ENCODE data around the gene CASP7.

Gene CASP7

GRCh38 chr10:113709221-113709838 lies 29.6 kb downstream of the CASP7 start:
- Histone ChIP-seq H3K27me3 (ENCODE audit: control insufficient read depth, insufficient read depth, low read length, poor library complexity, severe bottlenecking) (no peaks in the 10 kb centered on the region), H3K27ac (ENCODE audit: insufficient read depth, low read depth, low read length, poor library complexity, severe bottlenecking) (peak overlapping the region; percentile 6), H3K9me3 (ENCODE audit: control insufficient read depth, low read length) (no peaks in the 10 kb centered on the region), H3K4me3 (ENCODE audit: insufficient read depth, low read depth, low read length) (no peak overlapping the region), H3K4me1 (ENCODE audit: control insufficient read depth, insufficient read depth, low read length) (peaks cover 30% of the 10 kb centered on the region), H3K36me3 (ENCODE audit: control insufficient read depth, insufficient read depth, low read length) (no peaks in the 10 kb centered on the region)
- 48 to 51% methylated on average over 8 of the region's 8 CpGs for WGBS, 2 experiments

- H3K27ac ChIP-seq (ENCODE audit: insufficient read depth, low read depth, low read length, poor library complexity, severe bottlenecking): peak overlapping the region; percentile 55
- H3K4me3 ChIP-seq (ENCODE audit: insufficient read depth, low read depth, low read length): no peak overlapping the region
- no peaks in the 10 kb centered on the region for H3K27me3 ChIP-seq (ENCODE audit: control insufficient read depth, insufficient read depth, low read length, poor library complexity, severe bottlenecking)
- no peaks in the 10 kb centered on the region for H3K9me3 ChIP-seq (ENCODE audit: control insufficient read depth, low read length)
- H3K36me3 ChIP-seq (ENCODE audit: control insufficient read depth, insufficient read depth, low read length): no peaks in the 10 kb centered on the region
- peaks cover 26% of the 10 kb centered on the region for H3K4me1 ChIP-seq (ENCODE audit: control insufficient read depth, insufficient read depth, low read length)
- WGBS, 2 experiments: 66 to 68% methylated on average over 2 of the region's 2 CpGs
Observed at GRCh38 chr10:113711142-113711541, 31.4 kb downstream of the CASP7 start.

GRCh38 chr10:113712024-113712423 lies 32.3 kb downstream of the CASP7 start:
- peak overlapping the region; percentile 16 for H3K27ac ChIP-seq (ENCODE audit: insufficient read depth, low read depth, low read length, poor library complexity, severe bottlenecking)
- no peak overlapping the region for H3K4me3 ChIP-seq (ENCODE audit: insufficient read depth, low read depth, low read length)
- 92 to 97% methylated on average over 3 of the region's 3 CpGs for WGBS, 2 experiments
- H3K4me1 ChIP-seq (ENCODE audit: control insufficient read depth, insufficient read depth, low read length): peaks cover 26% of the 10 kb centered on the region
- no peaks in the 10 kb centered on the region for H3K9me3 ChIP-seq (ENCODE audit: control insufficient read depth, low read length)
- H3K36me3 ChIP-seq (ENCODE audit: control insufficient read depth, insufficient read depth, low read length): no peaks in the 10 kb centered on the region
- H3K27me3 ChIP-seq (ENCODE audit: control insufficient read depth, insufficient read depth, low read length, poor library complexity, severe bottlenecking): no peaks in the 10 kb centered on the region

GRCh38 chr10:113712755-113713639 lies 33.3 kb downstream of the CASP7 start:
- Histone ChIP-seq H3K4me1 (ENCODE audit: control insufficient read depth, insufficient read depth, low read length) (peaks cover 26% of the 10 kb centered on the region), H3K4me3 (ENCODE audit: insufficient read depth, low read depth, low read length) (no peak overlapping the region), H3K36me3 (ENCODE audit: control insufficient read depth, insufficient read depth, low read length) (no peaks in the 10 kb centered on the region), H3K9me3 (ENCODE audit: control insufficient read depth, low read length) (no peaks in the 10 kb centered on the region), H3K27ac (ENCODE audit: insufficient read depth, low read depth, low read length, poor library complexity, severe bottlenecking) (no peak overlapping the region), H3K27me3 (ENCODE audit: control insufficient read depth, insufficient read depth, low read length, poor library complexity, severe bottlenecking) (no peaks in the 10 kb centered on the region)
- WGBS, 2 experiments: 77 to 80% methylated on average over 8 of the region's 8 CpGs

- Histone ChIP-seq H3K4me3 (ENCODE audit: insufficient read depth, low read depth, low read length) (no peak overlapping the region), H3K27ac (ENCODE audit: insufficient read depth, low read depth, low read length, poor library complexity, severe bottlenecking) (no peak overlapping the region), H3K27me3 (ENCODE audit: control insufficient read depth, insufficient read depth, low read length, poor library complexity, severe bottlenecking) (no peaks in the 10 kb centered on the region), H3K9me3 (ENCODE audit: control insufficient read depth, low read length) (no peaks in the 10 kb centered on the region), H3K36me3 (ENCODE audit: control insufficient read depth, insufficient read depth, low read length) (no peaks in the 10 kb centered on the region), H3K4me1 (ENCODE audit: control insufficient read depth, insufficient read depth, low read length) (peaks cover 26% of the 10 kb centered on the region)
- 88 to 98% methylated on average over 2 of the region's 2 CpGs for WGBS, 2 experiments
Observed at GRCh38 chr10:113713640-113713982, 33.9 kb downstream of the CASP7 start.

GRCh38 chr10:113716109-113716910 lies 36.6 kb downstream of the CASP7 start:
- no peaks in the 10 kb centered on the region for H3K27me3 ChIP-seq (ENCODE audit: control insufficient read depth, insufficient read depth, low read length, poor library complexity, severe bottlenecking)
- 80 to 81% methylated on average over 2 of the region's 2 CpGs for WGBS, 2 experiments

GRCh38 chr10:113718969-113719822 lies 39.5 kb downstream of the CASP7 start:
- Histone ChIP-seq H3K27me3 (ENCODE audit: control insufficient read depth, insufficient read depth, low read length, poor library complexity, severe bottlenecking) (no peaks in the 10 kb centered on the region), H3K4me3 (ENCODE audit: insufficient read depth, low read depth, low read length) (no peak overlapping the region), H3K36me3 (ENCODE audit: control insufficient read depth, insufficient read depth, low read length) (no peaks in the 10 kb centered on the region), H3K27ac (ENCODE audit: insufficient read depth, low read depth, low read length, poor library complexity, severe bottlenecking) (no peak overlapping the region), H3K4me1 (ENCODE audit: control insufficient read depth, insufficient read depth, low read length) (no peaks in the 10 kb centered on the region), H3K9me3 (ENCODE audit: control insufficient read depth, low read length) (no peaks in the 10 kb centered on the region)
- WGBS, 2 experiments: 92 to 95% methylated on average over 21 of the region's 21 CpGs

More at GRCh38 chr10:113716109-113716910, 36.6 kb downstream of the CASP7 start:
- H3K36me3 ChIP-seq (ENCODE audit: control insufficient read depth, insufficient read depth, low read length): no peaks in the 10 kb centered on the region
- H3K4me3 ChIP-seq (ENCODE audit: insufficient read depth, low read depth, low read length): no peak overlapping the region
- no peak overlapping the region for H3K27ac ChIP-seq (ENCODE audit: insufficient read depth, low read depth, low read length, poor library complexity, severe bottlenecking)
- peaks cover 7% of the 10 kb centered on the region for H3K4me1 ChIP-seq (ENCODE audit: control insufficient read depth, insufficient read depth, low read length)
- H3K9me3 ChIP-seq (ENCODE audit: control insufficient read depth, low read length): no peaks in the 10 kb centered on the region

GRCh38 chr10:113720386-113720785 lies 40.7 kb downstream of the CASP7 start:
- no peaks in the 10 kb centered on the region for H3K4me1 ChIP-seq (ENCODE audit: control insufficient read depth, insufficient read depth, low read length)
- H3K27ac ChIP-seq (ENCODE audit: insufficient read depth, low read depth, low read length, poor library complexity, severe bottlenecking): no peak overlapping the region
- 93 to 96% methylated on average over 8 of the region's 8 CpGs for WGBS, 2 experiments
- H3K36me3 ChIP-seq (ENCODE audit: control insufficient read depth, insufficient read depth, low read length): no peaks in the 10 kb centered on the region
- H3K9me3 ChIP-seq (ENCODE audit: control insufficient read depth, low read length): no peaks in the 10 kb centered on the region
- no peaks in the 10 kb centered on the region for H3K27me3 ChIP-seq (ENCODE audit: control insufficient read depth, insufficient read depth, low read length, poor library complexity, severe bottlenecking)
- no peak overlapping the region for H3K4me3 ChIP-seq (ENCODE audit: insufficient read depth, low read depth, low read length)

- no peaks in the 10 kb centered on the region for H3K4me1 ChIP-seq (ENCODE audit: control insufficient read depth, insufficient read depth, low read length)
- 91 to 94% methylated on average over 9 of the region's 9 CpGs for WGBS, 2 experiments
- H3K36me3 ChIP-seq (ENCODE audit: control insufficient read depth, insufficient read depth, low read length): peaks cover 4% of the 10 kb centered on the region
- no peak overlapping the region for H3K27ac ChIP-seq (ENCODE audit: insufficient read depth, low read depth, low read length, poor library complexity, severe bottlenecking)
- H3K27me3 ChIP-seq (ENCODE audit: control insufficient read depth, insufficient read depth, low read length, poor library complexity, severe bottlenecking): no peaks in the 10 kb centered on the region
- H3K9me3 ChIP-seq (ENCODE audit: control insufficient read depth, low read length): no peaks in the 10 kb centered on the region
- no peak overlapping the region for H3K4me3 ChIP-seq (ENCODE audit: insufficient read depth, low read depth, low read length)
Observed at GRCh38 chr10:113732160-113732881, 52.6 kb downstream of the CASP7 start.
